OCI-LY1 (cell line): ENCODE data around the gene TBX4.
"Not testable (repeated sequence)": the region's sequence is repeated elsewhere in the genome, so short reads cannot be mapped to it uniquely, and the experiment has no call there.

Source experiments
- CTCF ChIP-seq: fragments of 200-600 bp; sonication (generic), shearing (Covaris generic); IDR thresholded peaks from 2 replicates; pipeline ENCODE4 v1.5.1; 2017; ENCODE audit warnings: mild to moderate bottlenecking, antibody characterized with exemption, low read length, moderate library complexity, mixed read lengths
- EZH2 ChIP-seq: fragments of 200-600 bp; sonication (generic), shearing (Covaris generic); IDR thresholded peaks from 2 replicates; pipeline ENCODE4 v1.8.0; 2017; ENCODE audit warnings: borderline replicate concordance, mixed run types, mild to moderate bottlenecking, antibody characterized with exemption, low read length, moderate library complexity, mixed read lengths

- not testable (repeated sequence) for TF ChIP-seq CTCF, EZH2
These were observed 57.2 kb downstream of the TBX4 start for GRCh38 chr17:61509454-61509853.
